Measurements from ENCODE around the gene USP25. TPM values are rescaled to one million over a fixed set of nuclear protein-coding genes. Genes with fewer than 3 reads are reported as not detected.

Gene USP25
- polyA plus RNA-seq, 4 donors, result 8.1 to 22.8 (median 8.9) TPM

- no peak for DNase-seq
- no peaks in the 10 kb centered on the region for H3K4me1 ChIP-seq (ENCODE audit: control insufficient read depth in 3 of 3, insufficient read depth in 2 of 3, low read depth in 1 of 3, low read length in 2 of 3)
- H3K27me3 ChIP-seq (ENCODE audit: control insufficient read depth in 3 of 3, insufficient read depth in 3 of 3, low read length in 3 of 3), result no peaks in the 10 kb centered on the region
- no peak overlapping the region for H3K27ac ChIP-seq (ENCODE audit: low read depth in 1 of 3, low read length in 2 of 3)
- no peak overlapping the region for H3K4me3 ChIP-seq (ENCODE audit: low read depth in 1 of 3, low read length in 3 of 3)
- H3K36me3 ChIP-seq (ENCODE audit: control insufficient read depth in 3 of 3, insufficient read depth in 2 of 3, low read depth in 1 of 3, low read length in 3 of 3), result peaks cover 0 to 12% (median 11%) of the 10 kb centered on the region in 3 donors
- FAIRE-seq, result no peak
- H3K9me3 ChIP-seq (ENCODE audit: control insufficient read depth in 2 of 2, insufficient read depth in 1 of 2, low read depth in 1 of 2, low read length in 1 of 2), result peaks cover 0 to 14% of the 10 kb centered on the region in 2 donors
- 96 to 98% (median 97%) methylated on average over 3 of the region's 3 CpGs for WGBS, 3 donors
Measured at GRCh38 chr21:15815285-15815684, 85.5 kb downstream of the USP25 start.

- H3K4me3 ChIP-seq (ENCODE audit: low read depth in 1 of 3, low read length in 3 of 3), result no peak overlapping the region
- H3K27me3 ChIP-seq (ENCODE audit: control insufficient read depth in 3 of 3, insufficient read depth in 3 of 3, low read length in 3 of 3), result no peaks in the 10 kb centered on the region
- DNase-seq, result no peak
- no peak overlapping the region for H3K27ac ChIP-seq (ENCODE audit: low read depth in 1 of 3, low read length in 2 of 3)
- FAIRE-seq, result no peak
- H3K4me1 ChIP-seq (ENCODE audit: control insufficient read depth in 3 of 3, insufficient read depth in 2 of 3, low read depth in 1 of 3, low read length in 2 of 3), result no peaks in the 10 kb centered on the region
- H3K9me3 ChIP-seq (ENCODE audit: control insufficient read depth in 2 of 2, insufficient read depth in 1 of 2, low read depth in 1 of 2, low read length in 1 of 2), result peaks cover 0 to under 1% of the 10 kb centered on the region in 2 donors
- H3K36me3 ChIP-seq (ENCODE audit: control insufficient read depth in 3 of 3, insufficient read depth in 2 of 3, low read depth in 1 of 3, low read length in 3 of 3), result peaks cover 0 to 6% (median 5%) of the 10 kb centered on the region in 3 donors
Measured at GRCh38 chr21:15820327-15820726, 90.5 kb downstream of the USP25 start.

GRCh38 chr21:15820852-15821379, 91.1 kb downstream of the USP25 start:
- H3K36me3 ChIP-seq (ENCODE audit: control insufficient read depth in 3 of 3, insufficient read depth in 2 of 3, low read depth in 1 of 3, low read length in 3 of 3), result peaks cover 0 to 5% (median 4%) of the 10 kb centered on the region in 3 donors
- no peak for DNase-seq
- no peak overlapping the region for H3K27ac ChIP-seq (ENCODE audit: low read depth in 1 of 3, low read length in 2 of 3)
- FAIRE-seq, result no peak
- no peaks in the 10 kb centered on the region for H3K9me3 ChIP-seq (ENCODE audit: control insufficient read depth in 2 of 2, insufficient read depth in 1 of 2, low read depth in 1 of 2, low read length in 1 of 2)
- H3K4me1 ChIP-seq (ENCODE audit: control insufficient read depth in 3 of 3, insufficient read depth in 2 of 3, low read depth in 1 of 3, low read length in 2 of 3), result no peaks in the 10 kb centered on the region
- no peaks in the 10 kb centered on the region for H3K27me3 ChIP-seq (ENCODE audit: control insufficient read depth in 3 of 3, insufficient read depth in 3 of 3, low read length in 3 of 3)
- no peak overlapping the region for H3K4me3 ChIP-seq (ENCODE audit: low read depth in 1 of 3, low read length in 3 of 3)
- 91 to 97% (median 92%) methylated on average over 3 of the region's 3 CpGs for WGBS, 3 donors

GRCh38 chr21:15823486-15824150, 93.8 kb downstream of the USP25 start:
- Histone ChIP-seq H3K27me3 (ENCODE audit: control insufficient read depth in 3 of 3, insufficient read depth in 3 of 3, low read length in 3 of 3) (no peaks in the 10 kb centered on the region), H3K36me3 (ENCODE audit: control insufficient read depth in 3 of 3, insufficient read depth in 2 of 3, low read depth in 1 of 3, low read length in 3 of 3) (peaks cover 0 to 8% (median 3%) of the 10 kb centered on the region in 3 donors), H3K4me3 (ENCODE audit: low read depth in 1 of 3, low read length in 3 of 3) (no peak overlapping the region), H3K27ac (ENCODE audit: low read depth in 1 of 3, low read length in 2 of 3) (no peak overlapping the region), H3K9me3 (ENCODE audit: control insufficient read depth in 2 of 2, insufficient read depth in 1 of 2, low read depth in 1 of 2, low read length in 1 of 2) (no peaks in the 10 kb centered on the region), H3K4me1 (ENCODE audit: control insufficient read depth in 3 of 3, insufficient read depth in 2 of 3, low read depth in 1 of 3, low read length in 2 of 3) (no peaks in the 10 kb centered on the region)
- 72 to 89% (median 73%) methylated on average over 4 of the region's 4 CpGs for WGBS, 3 donors
- FAIRE-seq, result peak; percentile 10
- peak in 1 of 2 donors; percentile 27 for DNase-seq

- DNase-seq (no peak), FAIRE-seq (no peak)
- Histone ChIP-seq H3K27ac (ENCODE audit: low read depth in 1 of 3, low read length in 2 of 3) (no peak overlapping the region), H3K4me3 (ENCODE audit: low read depth in 1 of 3, low read length in 3 of 3) (no peak overlapping the region), H3K36me3 (ENCODE audit: control insufficient read depth in 3 of 3, insufficient read depth in 2 of 3, low read depth in 1 of 3, low read length in 3 of 3) (peaks cover 0 to 10% (median 3%) of the 10 kb centered on the region in 3 donors), H3K27me3 (ENCODE audit: control insufficient read depth in 3 of 3, insufficient read depth in 3 of 3, low read length in 3 of 3) (no peaks in the 10 kb centered on the region), H3K4me1 (ENCODE audit: control insufficient read depth in 3 of 3, insufficient read depth in 2 of 3, low read depth in 1 of 3, low read length in 2 of 3) (no peaks in the 10 kb centered on the region), H3K9me3 (ENCODE audit: control insufficient read depth in 2 of 2, insufficient read depth in 1 of 2, low read depth in 1 of 2, low read length in 1 of 2) (no peaks in the 10 kb centered on the region)
- 59 to 76% (median 62%) methylated on average over 2 of the region's 2 CpGs for WGBS, 3 donors
Measured at GRCh38 chr21:15825700-15826099, 95.9 kb downstream of the USP25 start.

GRCh38 chr21:15826147-15826780, 96.5 kb downstream of the USP25 start:
- 26 to 52% (median 40%) methylated on average over 5 of the region's 5 CpGs for WGBS, 3 donors
- Histone ChIP-seq H3K4me1 (ENCODE audit: control insufficient read depth in 3 of 3, insufficient read depth in 2 of 3, low read depth in 1 of 3, low read length in 2 of 3) (no peaks in the 10 kb centered on the region), H3K27me3 (ENCODE audit: control insufficient read depth in 3 of 3, insufficient read depth in 3 of 3, low read length in 3 of 3) (no peaks in the 10 kb centered on the region), H3K36me3 (ENCODE audit: control insufficient read depth in 3 of 3, insufficient read depth in 2 of 3, low read depth in 1 of 3, low read length in 3 of 3) (peaks cover 0 to 10% (median 3%) of the 10 kb centered on the region in 3 donors), H3K27ac (ENCODE audit: low read depth in 1 of 3, low read length in 2 of 3) (no peak overlapping the region), H3K4me3 (ENCODE audit: low read depth in 1 of 3, low read length in 3 of 3) (no peak overlapping the region), H3K9me3 (ENCODE audit: control insufficient read depth in 2 of 2, insufficient read depth in 1 of 2, low read depth in 1 of 2, low read length in 1 of 2) (no peaks in the 10 kb centered on the region)
- FAIRE-seq, result peak; percentile 82
- peak; percentile 78 for DNase-seq

- no peaks in the 10 kb centered on the region for H3K4me1 ChIP-seq (ENCODE audit: control insufficient read depth in 3 of 3, insufficient read depth in 2 of 3, low read depth in 1 of 3, low read length in 2 of 3)
- no peaks in the 10 kb centered on the region for H3K9me3 ChIP-seq (ENCODE audit: control insufficient read depth in 2 of 2, insufficient read depth in 1 of 2, low read depth in 1 of 2, low read length in 1 of 2)
- peaks cover 0 to 10% (median 3%) of the 10 kb centered on the region in 3 donors for H3K36me3 ChIP-seq (ENCODE audit: control insufficient read depth in 3 of 3, insufficient read depth in 2 of 3, low read depth in 1 of 3, low read length in 3 of 3)
- H3K27me3 ChIP-seq (ENCODE audit: control insufficient read depth in 3 of 3, insufficient read depth in 3 of 3, low read length in 3 of 3), result no peaks in the 10 kb centered on the region
- no peak overlapping the region for H3K27ac ChIP-seq (ENCODE audit: low read depth in 1 of 3, low read length in 2 of 3)
- FAIRE-seq (no peak), DNase-seq (no peak)
- no peak overlapping the region for H3K4me3 ChIP-seq (ENCODE audit: low read depth in 1 of 3, low read length in 3 of 3)
- 93 to 97% (median 93%) methylated on average over 8 of the region's 8 CpGs for WGBS, 3 donors
Measured at GRCh38 chr21:15826908-15827601, 97.3 kb downstream of the USP25 start.

GRCh38 chr21:15831497-15831896, 101.7 kb downstream of the USP25 start:
- no peaks in the 10 kb centered on the region for H3K4me1 ChIP-seq (ENCODE audit: control insufficient read depth in 3 of 3, insufficient read depth in 2 of 3, low read depth in 1 of 3, low read length in 2 of 3)
- H3K27me3 ChIP-seq (ENCODE audit: control insufficient read depth in 3 of 3, insufficient read depth in 3 of 3, low read length in 3 of 3), result no peaks in the 10 kb centered on the region
- FAIRE-seq, result no peak
- no peak overlapping the region for H3K4me3 ChIP-seq (ENCODE audit: low read depth in 1 of 3, low read length in 3 of 3)
- H3K36me3 ChIP-seq (ENCODE audit: control insufficient read depth in 3 of 3, insufficient read depth in 2 of 3, low read depth in 1 of 3, low read length in 3 of 3), result peaks cover 0 to 9% (median 7%) of the 10 kb centered on the region in 3 donors
- no peak overlapping the region for H3K27ac ChIP-seq (ENCODE audit: low read depth in 1 of 3, low read length in 2 of 3)
- no peaks in the 10 kb centered on the region for H3K9me3 ChIP-seq (ENCODE audit: control insufficient read depth in 2 of 2, insufficient read depth in 1 of 2, low read depth in 1 of 2, low read length in 1 of 2)
- DNase-seq, result no peak
- WGBS, 3 donors, result 79 to 82% (median 81%) methylated on average over 4 of the region's 4 CpGs
